Esophagus mucosa (tissue), 1 donor: Measurements from ENCODE around the gene EDN3. TPM values are rescaled to one million over a fixed set of nuclear protein-coding genes. Genes with fewer than 3 reads are reported as not detected.

Source experiments
- ATAC-seq: fragments of 200-7000 bp; cut with Tn5 transposase; one replicate; pipeline ENCODE4 v1.9.1; 2020
- total RNA-seq: library from RNA; stranded (reverse); gene quantifications from one replicate; pipeline ENCODE4 v1.2.4, GENCODE V29; 2023
- donor health status: DM: yes; HTN: yes; CAD: no.

The EDN3 gene
- total RNA-seq, 1 donor from 2014 or later: 5.9 TPM

DNA sequence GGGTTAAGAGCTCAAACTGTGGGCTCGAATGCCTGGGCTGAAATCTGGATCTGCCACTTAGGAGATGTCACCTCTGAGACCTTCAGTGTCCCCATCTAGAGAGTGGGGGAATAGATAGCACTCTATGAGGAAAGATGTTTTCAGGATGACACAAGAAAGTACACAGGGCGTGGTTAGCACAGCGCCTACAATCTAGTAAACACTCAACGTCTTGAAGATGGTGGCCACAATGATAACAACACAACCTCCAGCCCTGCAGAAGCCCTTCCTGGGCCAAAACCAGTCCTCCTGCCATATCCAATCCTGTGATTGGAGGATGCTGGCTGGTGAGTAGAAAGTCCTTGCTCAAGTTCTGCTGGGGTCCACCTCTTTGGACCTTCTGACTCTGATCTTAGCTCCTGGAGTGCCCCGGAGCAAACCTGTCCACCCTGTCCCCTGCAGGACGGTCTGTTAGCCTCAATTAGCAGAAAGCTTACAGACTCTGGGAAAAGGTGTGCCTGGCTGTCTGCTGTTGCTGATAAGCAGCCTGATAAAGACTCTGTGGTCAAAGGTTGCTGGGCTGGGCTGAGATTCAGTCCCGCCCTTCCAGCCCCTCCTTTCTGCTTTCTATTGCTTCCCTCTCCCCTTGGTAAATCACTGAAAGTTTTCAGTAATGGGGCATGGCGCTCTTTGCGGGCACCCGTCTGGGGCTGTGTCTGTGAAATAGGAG, 8.2 kb downstream of the EDN3 start:
- ATAC-seq: no peak

DNA sequence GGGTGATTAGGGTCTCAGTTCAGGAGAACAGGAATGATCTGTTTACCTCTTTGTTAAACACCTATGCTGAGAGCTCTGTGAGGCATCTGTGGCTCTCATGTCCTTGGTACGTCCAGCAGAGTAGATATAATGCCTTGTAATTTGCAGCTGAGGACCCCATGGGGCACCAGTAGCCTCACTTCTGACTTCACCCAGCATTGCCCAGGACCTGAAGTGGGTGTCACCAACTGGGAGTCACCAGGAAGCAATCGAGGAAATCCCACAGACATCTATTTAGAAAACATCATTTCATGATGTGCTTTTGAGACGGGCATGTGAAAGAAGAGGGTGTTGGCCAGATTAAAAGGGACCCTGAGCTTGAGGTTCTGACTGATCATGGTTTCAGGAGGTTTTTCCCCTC, 8.8 kb downstream of the EDN3 start:
- ATAC-seq: no peak

DNA sequence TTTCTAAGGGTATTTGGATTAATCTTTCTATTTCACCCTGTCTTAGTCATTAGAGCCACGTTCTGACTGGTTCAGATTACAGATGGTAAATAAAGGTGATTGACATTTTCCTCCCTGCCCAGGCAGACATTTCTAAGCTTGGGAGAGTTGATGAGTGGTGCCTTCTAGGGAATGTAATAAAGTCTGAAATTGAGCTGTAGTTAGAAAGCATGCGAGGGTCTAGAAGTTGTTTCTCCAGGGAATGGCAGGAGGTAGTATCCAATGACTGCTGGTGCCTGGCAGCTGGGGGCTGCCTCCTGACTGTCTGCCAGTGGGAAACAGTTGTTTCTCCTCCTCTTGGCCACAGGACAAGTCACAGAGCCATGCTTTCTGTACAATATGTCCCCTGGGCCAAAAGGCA, 14.6 kb downstream of the EDN3 start:
- ATAC-seq: peak; percentile 68

DNA sequence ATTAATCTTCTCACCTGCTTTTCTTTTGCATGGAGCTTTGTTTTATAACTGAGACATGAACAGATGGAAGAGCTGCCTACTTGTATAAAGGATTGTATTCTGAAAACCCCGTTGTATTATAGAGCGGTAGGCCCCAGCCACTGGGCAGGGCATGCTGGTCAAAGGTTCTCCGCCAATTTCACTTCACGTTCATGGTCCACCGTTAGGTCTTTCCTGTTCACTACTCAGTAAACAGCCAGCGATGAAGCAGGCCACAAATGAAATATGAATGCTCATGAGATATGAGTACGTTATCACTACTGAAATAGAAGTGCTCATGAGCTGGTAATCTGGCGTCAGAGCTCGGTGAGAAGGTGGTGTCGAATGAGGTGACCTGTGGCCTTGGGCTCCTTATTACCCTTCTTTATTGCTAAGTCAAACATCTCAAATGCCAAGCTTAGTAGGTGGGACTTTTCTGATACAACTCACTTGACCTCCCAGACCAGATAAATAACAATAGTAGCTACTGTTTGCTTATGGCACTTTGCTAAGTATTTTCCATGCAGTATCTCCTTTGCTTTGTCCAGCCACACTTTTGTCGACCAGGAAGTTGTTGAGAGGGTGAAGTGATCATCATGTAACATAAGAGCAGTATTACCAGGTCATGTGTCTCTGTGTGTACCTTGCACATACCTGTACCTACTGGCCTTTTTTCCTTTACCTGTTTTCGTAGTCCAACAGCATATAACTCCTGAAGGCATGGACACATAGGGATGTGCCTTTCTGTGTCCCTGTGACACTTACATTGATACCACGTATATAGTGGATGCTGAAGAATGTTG, 16.7 kb downstream of the EDN3 start:
- no peak for ATAC-seq

DNA sequence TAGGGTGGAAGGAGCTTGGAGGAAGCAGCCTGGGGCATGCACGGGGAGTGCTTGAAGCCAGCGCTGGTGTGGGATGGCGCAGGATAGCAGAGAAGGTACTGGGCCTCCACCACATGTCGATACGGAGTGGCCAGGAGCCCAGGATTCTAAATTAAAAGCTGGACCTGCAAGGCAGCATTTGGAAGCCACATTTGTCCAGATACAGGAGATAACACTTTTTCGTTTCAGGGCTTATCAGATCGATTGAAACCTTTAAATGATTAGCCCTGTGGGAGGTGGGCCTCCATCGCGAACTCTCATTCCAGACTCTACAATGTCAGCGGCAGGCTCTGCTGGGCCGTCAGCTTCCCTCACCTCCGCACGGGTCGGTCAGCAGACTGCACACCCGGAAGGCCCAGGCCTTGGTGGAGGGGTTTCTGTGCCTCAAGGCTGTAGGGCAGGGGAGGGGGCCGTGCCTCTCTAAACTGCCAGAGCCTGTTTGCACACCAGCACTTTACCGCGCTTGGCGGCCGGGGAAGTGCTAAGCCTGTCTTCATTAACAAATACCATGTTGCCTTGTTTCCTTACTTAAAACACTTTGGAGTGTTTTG, 17.9 kb downstream of the EDN3 start:
- no peak for ATAC-seq

DNA sequence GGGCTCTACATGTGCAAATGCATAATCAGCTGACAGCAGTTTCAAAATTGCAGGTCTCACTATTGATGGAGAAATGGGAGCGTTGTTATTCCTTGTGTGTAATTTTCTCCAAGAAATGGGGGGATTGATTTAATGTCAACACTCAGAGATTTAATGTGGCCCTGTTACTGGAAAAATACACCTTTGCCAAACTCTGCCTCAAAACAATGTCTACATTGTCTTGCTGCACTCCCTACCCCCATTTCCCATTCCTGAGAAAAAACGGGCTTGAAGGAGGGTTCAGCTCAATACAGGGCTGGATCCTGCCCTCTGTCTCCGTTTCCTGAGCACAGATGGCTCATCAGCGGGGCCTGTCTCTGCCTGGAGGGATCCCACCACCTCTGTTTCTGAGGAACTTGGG, 18.4 kb downstream of the EDN3 start:
- ATAC-seq: no peak

DNA sequence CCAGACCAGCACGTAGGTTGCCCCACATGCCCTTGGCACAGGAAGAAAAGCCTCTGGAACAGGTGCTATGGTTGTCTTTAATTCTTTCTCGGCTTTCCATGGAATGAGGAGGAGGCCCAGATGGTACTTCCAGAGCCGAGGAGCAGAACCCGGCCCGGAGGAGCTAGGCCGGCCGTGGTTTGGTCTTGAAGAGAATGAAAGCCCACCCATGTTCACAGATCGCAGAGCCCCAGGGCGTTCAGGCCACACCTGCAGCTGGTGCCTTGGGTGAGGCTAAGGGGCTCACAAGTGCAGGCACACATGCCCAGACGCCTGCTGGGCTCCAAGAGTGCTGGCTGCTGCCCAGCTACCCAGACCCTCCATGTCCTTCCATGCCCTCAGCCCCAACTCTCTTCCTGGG, 20.0 kb downstream of the EDN3 start:
- ATAC-seq: no peak

DNA sequence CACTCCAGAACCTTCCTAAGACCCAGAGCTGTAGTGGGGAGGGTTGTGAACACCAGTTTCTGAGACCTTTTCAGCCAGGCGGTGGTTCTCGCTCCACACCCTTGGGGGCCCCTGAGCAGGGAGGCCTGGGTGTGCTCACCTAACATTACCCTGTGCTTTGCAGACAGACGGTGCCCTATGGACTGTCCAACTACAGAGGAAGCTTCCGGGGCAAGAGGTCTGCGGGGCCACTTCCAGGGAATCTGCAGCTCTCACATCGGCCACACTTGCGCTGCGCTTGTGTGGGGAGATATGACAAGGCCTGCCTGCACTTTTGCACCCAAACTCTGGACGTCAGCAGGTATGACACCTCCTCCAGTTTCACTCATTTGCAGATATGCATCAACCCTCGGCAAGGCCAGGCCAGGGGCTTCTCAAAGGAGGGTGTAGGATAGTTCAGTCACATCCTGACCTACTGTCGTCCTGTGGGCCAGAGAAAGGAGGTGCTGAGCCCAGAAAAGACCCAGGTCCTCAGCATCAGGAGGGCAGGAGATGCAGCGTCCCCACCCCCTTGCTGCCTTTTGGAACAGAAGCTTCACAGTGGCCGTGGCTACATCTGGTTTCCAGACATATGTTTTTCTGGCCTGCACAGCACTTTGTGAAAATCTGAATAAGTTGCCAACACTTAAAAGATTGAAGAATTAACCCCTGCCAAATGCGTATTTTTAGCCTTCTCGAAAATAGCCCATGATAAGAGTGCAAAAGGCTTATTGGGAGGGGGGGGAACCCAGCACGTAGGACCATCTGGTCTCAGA, 20.6 kb downstream of the EDN3 start:
- ATAC-seq: peak; percentile 16

DNA sequence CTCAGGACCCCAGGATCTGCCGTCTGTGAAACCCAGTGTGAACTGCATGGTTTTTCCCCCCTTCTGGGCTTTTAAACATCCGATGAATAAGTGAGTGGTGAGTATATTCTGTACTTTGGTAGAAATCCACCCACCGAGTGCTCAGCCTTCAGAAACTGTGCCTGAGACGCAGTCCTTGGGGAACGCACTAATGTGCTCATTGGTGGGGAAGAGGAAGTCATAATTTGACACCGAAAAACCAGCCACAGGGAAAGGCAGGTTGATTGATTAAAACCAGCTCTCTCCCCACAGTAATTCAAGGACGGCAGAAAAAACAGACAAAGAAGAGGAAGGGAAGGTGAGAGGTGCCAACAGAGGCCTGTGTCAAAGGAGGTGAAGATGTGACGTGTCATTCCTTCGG, 21.7 kb downstream of the EDN3 start:
- ATAC-seq: no peak

DNA sequence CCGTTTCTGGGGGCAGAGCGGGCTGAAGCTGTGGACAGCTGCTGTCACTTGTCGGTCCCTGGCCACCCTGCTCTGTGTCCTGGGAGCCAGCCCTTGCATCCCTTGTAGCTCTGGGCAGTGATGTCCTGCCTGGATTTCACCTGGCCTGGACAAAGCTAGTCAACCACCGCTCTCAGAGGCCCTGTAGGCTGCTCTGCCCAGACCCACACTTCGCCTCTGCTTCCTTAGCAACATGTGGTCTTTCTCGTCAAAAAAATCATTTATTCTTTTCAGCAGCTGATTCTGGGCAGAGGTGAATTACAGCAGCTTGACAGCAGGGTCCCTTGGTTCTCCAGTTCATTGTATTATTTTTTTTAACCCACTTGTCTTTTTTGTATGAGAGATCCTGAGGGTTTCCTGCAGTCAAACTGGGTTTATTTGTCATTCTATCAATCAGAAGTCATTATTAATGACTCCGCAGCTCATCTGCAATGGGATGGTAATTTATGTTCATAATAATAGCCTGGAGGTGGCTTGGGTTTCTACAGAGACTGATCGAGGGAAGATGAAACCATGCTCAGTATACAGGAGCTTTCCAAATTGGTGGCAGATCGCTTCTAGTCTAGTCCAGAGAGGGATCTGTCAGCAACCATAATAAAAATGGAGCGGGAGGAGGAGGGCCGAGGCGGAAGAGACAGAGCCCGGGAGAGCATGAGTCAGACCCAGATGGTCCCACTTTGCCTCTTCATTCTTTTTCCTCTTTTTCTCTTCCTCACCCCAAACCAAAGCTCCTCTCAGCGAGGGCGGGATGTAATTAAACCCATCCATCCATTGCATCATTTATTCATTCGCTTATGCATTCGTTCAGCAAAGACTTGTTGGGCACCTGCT, 22.4 kb downstream of the EDN3 start:
- no peak for ATAC-seq

DNA sequence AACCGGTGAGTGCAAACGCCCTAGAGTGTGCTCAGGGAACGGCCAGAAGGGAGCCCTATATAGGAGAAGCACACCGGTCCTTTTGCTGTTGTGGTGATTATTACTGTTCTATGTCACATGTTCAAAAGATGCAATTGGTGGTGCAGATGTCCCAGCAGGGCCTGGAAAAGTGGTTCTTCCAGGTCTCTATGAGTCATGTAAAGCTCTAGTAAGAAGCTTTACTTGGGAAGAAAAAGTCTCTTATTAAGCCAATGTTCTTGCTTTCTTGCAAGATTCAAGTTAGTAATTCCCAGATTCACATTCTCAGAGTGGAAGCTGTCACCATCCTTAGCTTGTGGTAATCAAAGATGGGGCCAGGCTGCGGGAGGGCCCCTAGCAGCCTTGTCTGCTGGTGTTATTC, 23.3 kb downstream of the EDN3 start:
- no peak for ATAC-seq

DNA sequence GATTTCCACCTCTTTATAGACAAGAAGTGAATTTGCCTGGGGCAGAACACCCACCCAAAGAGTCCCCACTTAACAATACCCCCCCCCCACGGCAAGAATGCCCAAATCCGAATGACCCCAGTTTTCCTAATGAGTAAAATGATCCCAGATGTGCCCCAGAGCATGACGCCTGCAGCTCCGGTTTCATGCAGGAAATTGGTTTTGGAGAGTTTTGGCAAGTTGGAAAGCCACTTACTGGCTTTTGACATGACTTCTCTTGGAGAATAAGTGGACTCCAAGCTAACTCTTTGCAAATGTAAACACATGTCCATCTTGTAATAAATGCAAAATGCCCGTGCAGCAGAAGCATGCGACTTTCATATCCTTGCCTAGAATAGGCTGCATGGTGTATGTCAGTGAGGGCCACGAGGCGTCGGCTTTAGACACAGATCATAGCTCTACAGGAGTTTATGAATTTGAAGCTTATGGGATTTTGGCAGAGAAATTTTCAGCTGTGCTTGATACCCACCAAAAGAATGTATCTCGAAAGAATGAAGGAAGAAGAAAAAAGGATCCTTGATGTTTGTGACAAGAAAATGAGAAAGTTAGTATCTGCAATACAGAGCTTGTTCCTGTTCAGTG, 24.2 kb downstream of the EDN3 start:
- ATAC-seq: no peak

DNA sequence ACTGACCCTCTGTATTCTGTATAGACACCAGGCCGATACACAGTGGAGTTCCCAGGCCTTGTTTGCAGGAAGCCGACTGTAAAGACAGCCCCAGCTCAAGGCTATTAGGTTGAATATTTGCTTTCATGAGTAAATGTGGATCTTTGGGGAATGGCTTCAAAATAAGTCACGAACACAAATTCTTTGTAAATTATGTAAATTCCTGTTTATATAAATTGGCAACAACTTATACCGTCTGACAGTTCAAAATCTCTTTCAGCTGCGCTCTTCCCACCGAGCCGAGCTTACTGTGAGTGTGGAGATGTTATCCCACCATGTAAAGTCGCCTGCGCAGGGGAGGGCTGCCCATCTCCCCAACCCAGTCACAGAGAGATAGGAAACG, 24.7 kb downstream of the EDN3 start:
- no peak for ATAC-seq

DNA sequence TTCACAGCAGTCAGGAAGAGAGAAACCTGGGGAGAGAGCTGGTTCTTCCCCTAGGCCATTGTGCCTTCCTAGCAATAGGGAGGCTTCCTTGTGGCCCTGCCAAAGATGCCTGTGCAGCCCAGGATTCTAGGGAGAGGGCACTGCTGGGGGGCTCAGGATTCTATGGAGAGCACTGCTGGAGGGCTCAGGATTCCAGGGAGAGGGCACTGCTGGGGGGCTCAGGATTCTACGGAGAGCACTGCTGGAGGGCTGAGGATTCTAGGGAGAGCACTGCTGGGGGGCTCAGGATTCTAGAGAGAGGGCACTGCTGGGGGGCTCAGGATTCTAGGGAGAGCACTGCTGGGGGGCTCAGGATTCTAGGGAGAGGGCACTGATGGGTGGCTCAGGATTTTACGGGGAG, 25.8 kb downstream of the EDN3 start:
- ATAC-seq: no peak

DNA sequence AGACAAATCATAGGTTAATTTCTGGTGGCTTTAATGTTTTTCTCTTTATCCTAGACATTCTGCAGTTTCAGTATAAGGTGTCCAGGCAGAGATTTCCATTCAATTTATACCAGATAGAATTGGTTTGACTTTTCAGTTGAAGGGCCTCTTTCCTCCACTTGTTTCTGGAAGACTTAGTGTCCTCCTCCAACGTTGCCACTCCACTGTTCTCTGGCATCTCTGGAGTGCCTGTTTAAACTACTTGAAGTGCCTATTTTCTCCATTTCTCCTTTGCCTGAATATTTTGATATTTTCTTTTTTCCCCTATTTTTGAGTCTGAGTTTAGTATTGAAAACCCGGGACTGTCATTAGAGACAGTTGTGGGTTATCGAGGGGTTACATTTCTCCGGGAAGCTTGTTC, 27.7 kb downstream of the EDN3 start:
- ATAC-seq: no peak

DNA sequence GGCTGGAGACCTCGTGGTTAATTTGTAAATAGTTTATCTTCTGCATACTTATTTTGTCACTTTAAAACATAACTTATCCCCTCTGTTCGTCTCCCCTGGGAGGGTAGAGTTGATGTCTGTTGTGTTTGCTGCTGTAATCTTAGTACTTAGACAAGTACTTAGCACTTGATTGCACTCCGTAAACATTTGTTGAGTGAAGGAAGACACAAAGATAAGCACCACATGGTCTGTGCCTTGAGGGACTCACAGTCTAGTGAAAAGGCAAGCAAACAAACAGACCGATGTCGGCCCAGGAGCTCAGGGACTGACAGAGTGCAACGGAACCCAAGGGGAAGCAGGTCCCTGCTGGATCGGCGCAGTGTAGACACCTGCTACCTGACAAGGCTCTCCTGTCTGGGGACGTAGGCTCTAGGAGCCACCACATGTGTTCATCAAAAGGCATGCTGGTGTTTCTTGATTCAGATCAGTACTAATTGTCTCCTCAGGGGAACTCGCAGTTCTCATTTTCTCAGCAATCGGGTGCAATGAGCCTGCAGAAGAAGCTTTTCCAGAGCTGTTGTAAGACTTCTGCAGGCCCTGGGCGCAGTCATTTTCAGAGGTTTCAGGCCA, 31.4 kb downstream of the EDN3 start:
- ATAC-seq: no peak

DNA sequence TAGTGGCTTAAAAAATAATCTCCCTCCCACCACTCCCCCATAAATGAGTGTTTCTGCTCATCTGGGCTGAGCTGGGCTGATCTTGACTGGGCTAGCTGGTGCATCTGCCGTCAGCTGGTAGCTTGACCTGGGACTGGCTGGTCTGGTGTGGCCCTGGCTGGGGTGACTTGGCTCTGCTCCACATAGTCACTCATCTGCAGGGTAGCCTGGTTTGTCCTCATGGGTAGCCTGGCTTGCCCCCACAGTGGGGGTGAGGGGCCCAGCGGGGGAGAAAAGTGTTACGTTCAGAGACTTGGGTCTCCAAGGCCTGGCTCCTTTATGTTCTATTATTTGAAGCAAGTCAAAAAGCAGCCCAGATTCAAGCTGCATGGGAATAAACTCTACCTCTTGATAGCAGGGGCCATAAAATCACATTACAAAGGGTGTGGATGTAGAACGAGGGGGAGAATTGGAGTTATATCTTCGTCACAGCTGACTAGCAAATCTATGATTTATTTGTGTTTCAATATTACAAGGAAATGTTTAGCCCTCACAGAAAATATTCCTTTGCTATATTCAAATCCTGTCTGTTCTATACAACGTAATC, 32.9 kb downstream of the EDN3 start:
- ATAC-seq: no peak

DNA sequence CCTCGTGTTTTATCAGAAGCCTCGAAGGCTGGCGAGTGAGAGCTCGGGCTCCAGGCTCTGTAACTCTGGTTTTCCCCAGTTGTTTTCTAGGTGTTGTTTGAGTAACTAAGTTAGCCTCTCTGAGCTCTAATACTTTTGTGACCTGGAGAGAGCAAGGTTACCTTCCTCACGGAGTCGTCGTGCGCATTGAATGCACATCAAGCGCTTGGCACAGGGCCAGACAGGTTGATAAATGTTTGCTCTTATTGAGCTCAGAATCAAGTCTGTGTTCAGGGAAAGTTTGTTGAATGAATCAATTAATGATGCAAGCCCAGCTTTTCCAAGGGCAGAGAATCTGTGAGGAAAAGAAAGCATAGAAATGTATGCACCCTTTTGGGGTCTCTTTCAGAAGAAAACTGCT, 33.5 kb downstream of the EDN3 start:
- ATAC-seq: no peak

DNA sequence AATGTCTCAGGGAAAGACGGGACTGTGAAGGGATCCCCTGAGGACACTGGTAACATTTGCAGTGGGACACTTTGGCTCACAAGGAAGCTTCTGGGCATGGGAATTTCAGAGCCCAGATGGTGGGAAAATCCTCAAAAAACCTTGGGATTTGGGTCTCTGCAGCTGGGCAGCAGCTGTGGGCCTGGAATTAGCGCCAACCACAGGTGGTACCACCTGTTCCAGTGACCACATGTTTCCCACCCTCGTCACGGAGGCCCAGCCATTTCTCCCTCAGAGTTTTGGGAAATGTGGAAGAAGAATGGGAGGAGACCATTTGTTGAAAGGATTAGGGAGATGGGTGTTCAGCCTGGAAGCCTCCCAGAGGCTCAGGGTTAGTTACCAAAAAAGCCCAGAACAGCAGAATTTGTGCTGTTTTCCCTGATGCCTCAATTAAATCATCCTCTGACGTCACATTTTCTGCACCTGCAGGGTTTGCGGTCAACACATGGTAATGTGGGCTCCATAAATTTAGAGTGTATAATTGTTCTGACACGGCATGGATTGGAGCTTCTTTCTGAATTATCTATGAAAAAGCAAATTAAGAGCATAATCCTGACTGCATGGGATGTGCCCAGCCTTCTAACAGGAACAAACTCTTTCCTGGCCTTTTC, 34.4 kb downstream of the EDN3 start:
- no peak for ATAC-seq

DNA sequence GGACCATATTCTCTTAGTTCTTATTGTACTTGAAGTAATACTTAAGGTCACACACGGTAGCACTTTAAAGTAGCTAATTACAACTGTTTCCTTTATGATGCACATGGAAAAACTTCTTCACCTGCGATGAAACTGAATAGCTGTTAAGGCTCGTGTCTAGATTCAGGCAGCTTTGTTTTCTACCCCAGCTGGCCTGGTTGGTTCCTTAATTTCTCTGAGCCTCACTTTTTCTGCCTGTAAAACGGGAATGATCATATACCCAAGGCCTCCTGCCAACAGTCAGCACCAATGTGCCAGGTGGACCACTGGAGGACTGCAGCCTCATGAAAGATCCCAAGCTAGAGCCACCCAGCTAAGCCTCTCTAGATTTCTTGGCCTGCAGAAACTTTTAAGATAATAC, 35.0 kb downstream of the EDN3 start:
- no peak for ATAC-seq
